ENCODE results near the gene TMCO1.

- no peak for TF ChIP-seq CTCF (conservative IDR thresholded peaks at IDR 0.05)
- no peak for TF ChIP-seq ZFX (IDR thresholded peaks at IDR 0.05)
These were observed 19.1 kb upstream of the TMCO1 start for GRCh38 chr1:165787741-165788140.

All from C4-2B (cell line).